Measurements from ENCODE around the gene ARID1B. TPM values are rescaled to one million over a fixed set of nuclear protein-coding genes. Genes with fewer than 3 reads are reported as not detected.

ARID1B gene
- total RNA-seq, 2 donors from 2014 or later: 65.1 to 99.4 TPM

DNA sequence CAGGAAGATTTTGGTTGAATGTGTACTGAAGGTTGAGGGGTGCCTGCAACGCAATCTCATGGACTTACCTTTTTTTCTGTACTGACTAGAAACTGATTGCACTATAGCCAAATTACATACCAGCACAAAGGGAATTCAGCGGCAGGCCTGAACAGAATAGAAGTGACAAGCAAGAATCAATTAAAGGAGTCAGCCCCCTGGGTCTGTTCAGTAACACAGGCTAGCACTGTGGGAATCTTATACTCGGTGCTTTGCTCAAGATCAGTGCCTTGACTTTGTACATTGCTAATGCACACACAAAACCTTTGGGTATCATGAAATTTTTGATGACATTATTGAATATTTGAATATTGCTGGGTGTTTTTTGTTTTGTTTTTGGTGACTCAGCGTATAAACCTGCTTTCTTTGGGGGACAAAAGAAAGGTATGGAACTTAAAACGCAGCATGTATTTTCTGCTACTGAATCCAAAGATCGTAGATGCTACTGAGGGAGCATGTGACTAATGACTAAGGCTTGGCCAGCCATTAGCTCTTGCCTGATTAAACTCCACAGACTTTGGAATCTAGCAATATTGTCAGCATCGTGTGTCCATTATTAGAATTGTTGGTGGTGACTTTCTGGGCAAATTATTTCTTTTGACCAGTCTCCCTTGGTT lies 236.6 kb downstream of the ARID1B start:
- no peak overlapping the region for H3K4me3 ChIP-seq
- WGBS: 65% methylated on average over 7 of the region's 7 CpGs
- intact Hi-C loops (cut with DNase I): no loop called here
- no peaks in the 10 kb centered on the region for H3K27me3 ChIP-seq (replicated peaks; ENCODE audit: insufficient read depth)
- no peak for DNase-seq (ENCODE audit: low spot score)
- TF ChIP-seq POLR2AphosphoS5 (IDR thresholded peaks at IDR 0.05): no peak
- TF ChIP-seq, protein P1, sequence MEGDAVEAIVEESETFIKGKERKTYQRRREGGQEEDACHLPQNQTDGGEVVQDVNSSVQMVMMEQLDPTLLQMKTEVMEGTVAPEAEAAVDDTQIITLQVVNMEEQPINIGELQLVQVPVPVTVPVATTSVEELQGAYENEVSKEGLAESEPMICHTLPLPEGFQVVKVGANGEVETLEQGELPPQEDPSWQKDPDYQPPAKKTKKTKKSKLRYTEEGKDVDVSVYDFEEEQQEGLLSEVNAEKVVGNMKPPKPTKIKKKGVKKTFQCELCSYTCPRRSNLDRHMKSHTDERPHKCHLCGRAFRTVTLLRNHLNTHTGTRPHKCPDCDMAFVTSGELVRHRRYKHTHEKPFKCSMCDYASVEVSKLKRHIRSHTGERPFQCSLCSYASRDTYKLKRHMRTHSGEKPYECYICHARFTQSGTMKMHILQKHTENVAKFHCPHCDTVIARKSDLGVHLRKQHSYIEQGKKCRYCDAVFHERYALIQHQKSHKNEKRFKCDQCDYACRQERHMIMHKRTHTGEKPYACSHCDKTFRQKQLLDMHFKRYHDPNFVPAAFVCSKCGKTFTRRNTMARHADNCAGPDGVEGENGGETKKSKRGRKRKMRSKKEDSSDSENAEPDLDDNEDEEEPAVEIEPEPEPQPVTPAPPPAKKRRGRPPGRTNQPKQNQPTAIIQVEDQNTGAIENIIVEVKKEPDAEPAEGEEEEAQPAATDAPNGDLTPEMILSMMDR (IDR thresholded peaks at IDR 0.05): no peak
- TF ChIP-seq POLR2A (IDR thresholded peaks at IDR 0.05): no peak
- H3K36me3 ChIP-seq: no peaks in the 10 kb centered on the region
- H3K27ac ChIP-seq: no peak overlapping the region
- no peaks in the 10 kb centered on the region for H3K9me3 ChIP-seq
- no peaks in the 10 kb centered on the region for H3K4me1 ChIP-seq (replicated peaks)

DNA sequence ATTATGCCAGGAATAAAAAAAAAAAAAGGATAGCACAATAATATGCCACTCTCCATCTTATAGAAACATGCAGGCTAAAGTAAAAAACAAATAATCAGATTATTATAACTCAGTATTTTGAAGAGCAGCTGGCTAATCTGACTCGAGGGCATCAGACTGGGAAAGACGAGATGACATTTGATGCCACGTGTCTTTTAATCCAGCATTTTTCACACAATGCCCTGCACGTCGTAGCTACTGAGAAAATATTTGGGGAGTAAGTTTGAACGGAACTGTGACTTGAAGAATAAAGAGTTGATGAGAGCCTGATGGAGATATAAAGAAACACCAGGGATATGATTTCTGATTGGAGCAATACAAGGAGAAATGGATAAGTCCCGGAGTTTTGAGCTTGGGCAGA lies 237.7 kb downstream of the ARID1B start:
- 56% methylated on average over 7 of the region's 7 CpGs for WGBS
- Histone ChIP-seq H3K27ac (no peak overlapping the region), H3K36me3 (no peaks in the 10 kb centered on the region), H3K4me1 (replicated peaks) (no peaks in the 10 kb centered on the region), H3K4me3 (no peak overlapping the region), H3K9me3 (no peaks in the 10 kb centered on the region), H3K27me3 (replicated peaks; ENCODE audit: insufficient read depth) (no peaks in the 10 kb centered on the region)
- intact Hi-C loops (cut with DNase I): loop anchor here (5.0 kb wide), 1 partner anchor 58 kb away; no protein-coding TSS in a partner anchor
- DNase-seq (ENCODE audit: low spot score): no peak
- TF ChIP-seq POLR2A (IDR thresholded peaks at IDR 0.05) (no peak), POLR2AphosphoS5 (IDR thresholded peaks at IDR 0.05) (no peak)
- TF ChIP-seq, protein P1 (IDR thresholded peaks at IDR 0.05): no peak

DNA sequence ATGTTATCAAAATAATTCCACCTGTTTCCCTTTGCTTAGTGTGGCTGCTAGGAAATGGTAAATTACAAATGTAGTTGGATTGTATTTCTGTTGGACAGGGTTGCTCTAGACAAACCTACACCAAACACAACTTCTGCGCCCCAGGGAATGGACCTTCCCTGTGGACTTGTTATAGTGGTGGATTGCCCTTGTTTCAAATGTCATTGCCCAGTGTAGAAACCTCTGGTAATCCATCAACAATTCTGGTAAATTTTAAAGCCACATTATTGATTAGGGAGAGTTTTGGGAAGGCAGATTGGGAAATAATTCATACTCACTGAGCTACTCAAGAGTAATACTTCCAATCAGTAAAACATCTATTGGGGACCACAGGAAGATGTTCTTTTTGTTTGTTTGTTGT lies 239.8 kb downstream of the ARID1B start:
- WGBS: 100% methylated on average over 1 of the region's 1 CpG
- Histone ChIP-seq H3K27ac (no peak overlapping the region), H3K4me3 (no peak overlapping the region), H3K9me3 (no peaks in the 10 kb centered on the region), H3K27me3 (replicated peaks; ENCODE audit: insufficient read depth) (no peaks in the 10 kb centered on the region), H3K36me3 (no peaks in the 10 kb centered on the region), H3K4me1 (replicated peaks) (no peaks in the 10 kb centered on the region)
- no peak for DNase-seq (ENCODE audit: low spot score)
- intact Hi-C loops (cut with DNase I): loop anchor here (5.0 kb wide), 1 partner anchor 60 kb away; no protein-coding TSS in a partner anchor
- TF ChIP-seq, protein P1 (IDR thresholded peaks at IDR 0.05): no peak
- no peak for TF ChIP-seq POLR2AphosphoS5 (IDR thresholded peaks at IDR 0.05)
- TF ChIP-seq POLR2A (IDR thresholded peaks at IDR 0.05): no peak

DNA sequence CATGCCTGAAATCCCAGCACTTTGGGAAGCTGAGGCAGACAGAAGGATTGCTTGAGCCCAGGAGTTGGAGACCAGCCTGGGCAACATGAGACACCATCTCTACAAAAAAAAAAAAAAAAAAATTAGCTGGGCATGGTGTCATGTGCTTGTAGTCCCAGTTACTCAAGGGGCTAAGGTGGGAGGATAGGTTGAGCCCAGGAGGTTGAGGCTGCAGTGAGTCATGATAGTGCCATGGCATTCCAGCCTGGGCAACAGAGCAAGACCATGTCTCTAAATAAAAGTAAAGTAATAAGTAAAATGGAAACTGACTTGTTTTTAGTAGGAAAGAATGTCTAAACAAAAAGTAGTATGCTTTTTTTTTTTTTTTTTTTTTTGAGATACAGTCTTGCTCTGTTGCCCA lies 240.7 kb downstream of the ARID1B start:
- Histone ChIP-seq H3K4me1 (replicated peaks) (peaks cover under 1% of the 10 kb centered on the region), H3K27ac (no peak overlapping the region), H3K27me3 (replicated peaks; ENCODE audit: insufficient read depth) (no peaks in the 10 kb centered on the region), H3K4me3 (no peak overlapping the region), H3K9me3 (no peaks in the 10 kb centered on the region), H3K36me3 (no peaks in the 10 kb centered on the region)
- intact Hi-C loops (cut with DNase I): loop anchor here (5.0 kb wide), 1 partner anchor 61 kb away; no protein-coding TSS in a partner anchor
- DNase-seq (ENCODE audit: low spot score): no peak
- TF ChIP-seq POLR2AphosphoS5 (IDR thresholded peaks at IDR 0.05): no peak
- no peak for TF ChIP-seq POLR2A (IDR thresholded peaks at IDR 0.05)
- TF ChIP-seq, protein P1 (IDR thresholded peaks at IDR 0.05): no peak

DNA sequence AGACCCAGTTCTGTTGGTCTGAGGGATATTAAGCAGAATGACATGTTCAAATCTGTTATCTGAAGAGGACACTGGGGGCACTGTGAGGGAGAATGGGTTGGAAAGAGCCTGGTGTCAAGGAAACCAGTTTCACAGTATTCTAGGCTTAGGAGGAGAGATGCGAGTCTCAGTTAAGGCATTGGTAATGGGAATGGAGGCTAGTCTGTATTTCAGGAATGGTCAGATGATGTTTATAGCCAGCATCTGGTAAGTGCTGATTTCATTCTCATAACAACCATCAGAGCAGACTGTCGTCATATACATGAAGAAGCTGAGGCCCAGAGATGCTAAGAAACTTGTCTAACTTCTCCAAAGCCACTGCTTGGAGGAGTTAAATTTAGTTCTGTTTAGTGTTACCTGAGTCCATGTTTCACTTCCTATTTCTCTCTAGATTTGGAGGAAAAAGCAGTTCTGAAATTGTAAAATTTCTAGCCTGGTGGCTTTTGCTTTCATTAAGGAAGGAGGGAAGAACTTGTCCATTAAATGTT lies 242.0 kb downstream of the ARID1B start:
- Histone ChIP-seq H3K9me3 (no peaks in the 10 kb centered on the region), H3K4me3 (no peak overlapping the region), H3K36me3 (no peaks in the 10 kb centered on the region), H3K4me1 (replicated peaks) (peaks cover 4% of the 10 kb centered on the region), H3K27ac (no peak overlapping the region), H3K27me3 (replicated peaks; ENCODE audit: insufficient read depth) (no peaks in the 10 kb centered on the region)
- no peak for DNase-seq (ENCODE audit: low spot score)
- intact Hi-C loops (cut with DNase I): loop anchor here (5.0 kb wide), 1 partner anchor 62 kb away; no protein-coding TSS in a partner anchor
- WGBS: 86% methylated on average over 2 of the region's 2 CpGs
- no peak for TF ChIP-seq POLR2A (IDR thresholded peaks at IDR 0.05)
- TF ChIP-seq, protein P1 (IDR thresholded peaks at IDR 0.05): no peak
- TF ChIP-seq POLR2AphosphoS5 (IDR thresholded peaks at IDR 0.05): no peak

Measured in prostate gland (tissue), 2 donors.